GM12865 (cell line): ENCODE results near the gene FAM47E.

ENCODE experiments used
- DNase-seq: peaks from one replicate; pipeline ENCODE4 v3.0.0; 2010; ENCODE audit warnings: low read depth
- H3K4me3 ChIP-seq: 2 replicates; pipeline ENCODE4 v1.5.1; 2011; ENCODE audit warnings: mild to moderate bottlenecking, low read depth, low read length, control low read depth
- TF ChIP-seq, protein P1 (sequence below): IDR thresholded peaks from 2 replicates; pipeline ENCODE4 v1.5.1; 2011; ENCODE audit warnings: low read length, control low read depth, low read depth, inconsistent platforms; ENCODE audit not compliant: insufficient read depth; ENCODE audit errors: missing control alignments

FAM47E gene

DNA sequence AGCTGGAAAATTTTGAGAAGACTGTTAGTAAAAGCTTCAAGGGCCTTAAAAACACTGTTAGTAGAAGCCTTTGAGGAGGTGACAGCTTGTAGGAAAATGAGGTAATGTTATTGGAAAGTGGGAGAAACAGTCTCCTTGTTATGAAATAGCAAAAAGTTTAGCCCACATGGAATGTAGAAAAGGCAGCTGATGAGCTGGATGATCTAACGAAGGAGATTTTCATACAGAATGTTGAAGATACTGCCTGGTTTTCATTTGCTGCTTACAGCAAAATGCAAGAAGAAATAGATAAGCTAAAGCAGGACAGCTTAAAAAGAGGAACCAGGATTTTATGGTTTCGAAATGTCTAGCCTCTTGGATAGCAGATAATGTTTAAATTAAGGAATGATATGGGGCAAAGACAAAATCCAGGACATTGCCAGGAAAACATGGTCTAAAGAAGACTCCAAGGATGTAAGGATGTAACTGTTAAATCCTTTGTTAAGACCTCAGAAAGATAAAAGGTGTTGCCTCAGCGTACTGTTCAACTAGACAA is 44.8 kb downstream of the FAM47E start:
- TF ChIP-seq, protein P1, sequence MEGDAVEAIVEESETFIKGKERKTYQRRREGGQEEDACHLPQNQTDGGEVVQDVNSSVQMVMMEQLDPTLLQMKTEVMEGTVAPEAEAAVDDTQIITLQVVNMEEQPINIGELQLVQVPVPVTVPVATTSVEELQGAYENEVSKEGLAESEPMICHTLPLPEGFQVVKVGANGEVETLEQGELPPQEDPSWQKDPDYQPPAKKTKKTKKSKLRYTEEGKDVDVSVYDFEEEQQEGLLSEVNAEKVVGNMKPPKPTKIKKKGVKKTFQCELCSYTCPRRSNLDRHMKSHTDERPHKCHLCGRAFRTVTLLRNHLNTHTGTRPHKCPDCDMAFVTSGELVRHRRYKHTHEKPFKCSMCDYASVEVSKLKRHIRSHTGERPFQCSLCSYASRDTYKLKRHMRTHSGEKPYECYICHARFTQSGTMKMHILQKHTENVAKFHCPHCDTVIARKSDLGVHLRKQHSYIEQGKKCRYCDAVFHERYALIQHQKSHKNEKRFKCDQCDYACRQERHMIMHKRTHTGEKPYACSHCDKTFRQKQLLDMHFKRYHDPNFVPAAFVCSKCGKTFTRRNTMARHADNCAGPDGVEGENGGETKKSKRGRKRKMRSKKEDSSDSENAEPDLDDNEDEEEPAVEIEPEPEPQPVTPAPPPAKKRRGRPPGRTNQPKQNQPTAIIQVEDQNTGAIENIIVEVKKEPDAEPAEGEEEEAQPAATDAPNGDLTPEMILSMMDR, result no peak
- H3K4me3 ChIP-seq, result no peak overlapping the region
- DNase-seq, result no peak

DNA sequence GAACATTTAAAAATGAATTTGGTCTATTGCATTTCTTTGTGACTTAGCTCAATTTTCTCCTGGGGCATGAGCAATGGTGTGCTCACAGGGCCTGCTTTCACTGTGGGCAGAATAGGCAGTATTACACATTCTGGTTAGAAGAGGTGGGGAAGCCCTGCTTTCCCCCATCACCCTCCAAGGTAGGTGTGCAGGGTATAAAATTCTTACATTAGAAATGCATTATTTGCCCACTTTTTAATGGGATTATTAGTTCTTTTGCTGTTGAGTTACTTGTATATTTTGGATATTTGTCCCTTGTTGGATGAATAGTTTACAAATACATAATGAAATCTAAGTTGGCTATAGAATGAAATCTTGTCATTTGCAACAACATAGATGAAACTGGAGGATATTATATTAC is 46.7 kb downstream of the FAM47E start:
- no peak overlapping the region for H3K4me3 ChIP-seq
- TF ChIP-seq, protein P1, result no peak
- DNase-seq, result no peak

DNA sequence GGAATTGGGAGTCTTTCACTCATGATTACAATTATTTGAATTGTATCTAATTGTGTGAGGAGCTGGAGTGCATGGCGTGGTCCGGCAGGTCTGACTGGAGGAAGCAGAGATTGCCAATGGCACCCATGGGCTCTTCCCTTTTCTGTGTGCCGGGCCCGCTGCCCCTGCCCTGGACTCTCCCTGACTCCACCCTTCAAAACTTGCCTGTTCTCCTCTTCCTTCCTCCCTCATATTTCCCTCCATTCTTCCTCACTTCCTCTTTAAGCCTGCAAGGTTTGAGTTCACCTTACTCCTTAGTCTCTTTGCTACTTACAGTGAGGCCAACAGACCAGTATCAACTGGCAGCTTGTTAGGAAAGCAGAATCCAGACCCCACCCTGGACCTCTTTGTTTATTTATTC is 48.5 kb downstream of the FAM47E start:
- H3K4me3 ChIP-seq, result no peak overlapping the region
- TF ChIP-seq, protein P1, result no peak
- no peak for DNase-seq

DNA sequence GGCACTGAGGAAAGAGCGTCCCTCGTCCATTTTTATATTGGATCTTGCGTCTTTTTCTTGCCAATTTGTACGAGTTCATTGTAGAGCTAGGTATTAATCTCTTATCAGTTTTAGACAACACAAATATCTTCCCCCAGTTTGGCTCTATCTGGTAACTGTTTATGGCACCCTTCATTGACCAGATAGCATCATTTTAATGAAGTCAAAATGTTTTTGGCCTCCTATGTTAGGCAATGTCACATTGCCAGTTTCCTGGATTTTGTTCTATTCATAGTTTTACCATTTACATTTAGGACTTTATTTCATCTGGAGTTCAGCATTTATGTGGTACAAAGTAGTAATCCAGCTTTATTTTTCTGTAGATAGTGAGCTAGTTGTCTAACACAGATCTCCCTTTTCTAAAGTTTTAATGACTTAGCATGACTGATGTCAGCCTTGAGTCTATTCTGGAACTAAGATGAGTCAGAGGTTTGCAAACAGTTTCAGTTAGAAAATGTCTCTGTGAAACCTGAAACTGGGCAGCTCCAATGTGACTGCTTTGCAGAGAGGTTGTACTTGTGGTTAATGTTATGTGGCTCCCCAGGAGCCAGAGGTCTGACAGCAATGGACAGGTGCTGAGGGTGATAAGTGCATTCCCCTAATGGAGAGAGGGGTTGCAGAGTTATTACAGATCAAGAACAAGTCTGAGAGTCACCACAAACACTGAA is 49.7 kb downstream of the FAM47E start:
- H3K4me3 ChIP-seq, result no peak overlapping the region
- TF ChIP-seq, protein P1, result no peak
- DNase-seq, result peak; percentile 96

DNA sequence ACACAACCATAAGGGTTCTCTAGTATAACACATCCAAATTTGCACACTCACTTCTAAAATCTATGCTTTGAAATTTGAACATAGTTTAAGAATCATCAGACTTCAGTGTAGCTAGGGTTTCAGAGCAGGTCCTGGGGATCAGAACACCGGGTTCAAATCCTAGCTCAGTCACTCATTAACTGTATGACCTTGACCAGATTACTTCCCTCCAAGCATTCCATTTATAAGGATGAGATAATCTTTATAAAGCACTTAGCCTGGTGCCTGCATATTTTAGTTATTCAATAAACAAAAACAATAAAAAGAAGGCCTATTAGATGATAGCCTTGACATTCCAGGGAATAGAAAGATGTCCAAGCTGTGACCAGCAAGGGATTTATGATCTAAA is 50.2 kb downstream of the FAM47E start:
- TF ChIP-seq, protein P1, result no peak
- no peak overlapping the region for H3K4me3 ChIP-seq
- no peak for DNase-seq

DNA sequence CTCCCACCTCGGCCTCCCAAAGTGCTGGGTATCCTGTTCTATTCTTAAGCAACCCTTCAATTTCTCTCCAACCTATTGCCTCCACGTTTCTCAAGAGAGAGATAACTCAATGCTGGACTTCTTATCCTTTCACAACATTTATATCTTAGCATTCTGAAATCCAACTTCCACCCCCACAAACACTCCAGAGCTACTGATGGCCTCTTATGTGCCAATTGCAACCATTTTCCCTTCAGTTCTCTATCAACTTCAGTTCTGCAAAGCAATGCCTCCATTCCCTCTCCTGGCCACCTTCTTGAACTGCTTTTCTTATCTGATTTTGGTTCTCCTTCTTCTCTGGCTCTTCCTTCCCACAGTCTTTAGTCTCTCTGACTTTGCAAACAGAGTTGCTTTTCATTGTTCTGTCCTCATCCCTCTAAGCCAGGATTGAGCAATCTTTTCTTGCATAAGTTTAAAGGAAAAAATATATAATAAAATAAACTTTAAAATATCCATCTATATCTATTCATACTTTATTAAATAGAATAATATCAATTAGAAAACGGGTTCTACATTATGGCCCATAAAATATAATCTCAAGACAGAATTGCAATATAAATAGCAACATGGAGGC is 51.4 kb downstream of the FAM47E start:
- no peak for DNase-seq
- TF ChIP-seq, protein P1, result no peak
- H3K4me3 ChIP-seq, result no peak overlapping the region
